HepG2 (cell line): Measurements from ENCODE around the gene DHRS1. TPM values are rescaled to one million over a fixed set of nuclear protein-coding genes. Genes with fewer than 3 reads are reported as not detected.

Source experiments
- EEA1 ChIP-seq: sonication (generic); formaldehyde crosslinking; IDR thresholded peaks from 2 replicates; pipeline ENCODE4 v1.5.1; 2020; ENCODE audit warnings: mild to moderate bottlenecking, missing genetic modification reagents, borderline replicate concordance
- GZF1 ChIP-seq: sonication (generic); formaldehyde crosslinking; IDR thresholded peaks from 2 replicates; pipeline ENCODE4 v1.5.1; 2020; ENCODE audit warnings: mild to moderate bottlenecking, missing genetic modification reagents
- JARID2 ChIP-seq: sonication (generic); formaldehyde crosslinking; IDR thresholded peaks from 2 replicates; pipeline ENCODE4 v1.8.1; 2023; ENCODE audit warnings: missing genetic modification reagents, inconsistent platforms; ENCODE audit not compliant: insufficient replicate concordance
- KDM5B ChIP-seq: sonication (generic); formaldehyde crosslinking; IDR thresholded peaks from 2 replicates; pipeline ENCODE4 v1.4.0; 2020; ENCODE audit warnings: missing genetic modification reagents, mild to moderate bottlenecking, borderline replicate concordance
- MEF2D ChIP-seq: sonication (generic); formaldehyde crosslinking; IDR thresholded peaks from 2 replicates; pipeline ENCODE4 v1.5.1; 2020; ENCODE audit warnings: mild to moderate bottlenecking, missing genetic modification reagents
- MIER3 ChIP-seq: IDR thresholded peaks from 2 replicates; pipeline ENCODE4 v1.6.1; 2016; ENCODE audit warnings: missing compliant biosample characterization, borderline replicate concordance
- NCOA1 ChIP-seq: sonication (generic); formaldehyde crosslinking; IDR thresholded peaks from 2 replicates; pipeline ENCODE4 v1.9.0; 2021; ENCODE audit warnings: missing genetic modification reagents
- PITX1 ChIP-seq: sonication (generic); formaldehyde crosslinking; IDR thresholded peaks from 2 replicates; pipeline ENCODE4 v1.5.1; 2020; ENCODE audit warnings: mild to moderate bottlenecking, missing genetic modification reagents
- RBFOX2 ChIP-seq: fragments of 200-400 bp; formaldehyde crosslinking; IDR thresholded peaks from 2 replicates; pipeline ENCODE4 v1.6.1; 2017; ENCODE audit warnings: low read depth, mild to moderate bottlenecking, low read length
- REL ChIP-seq: sonication (generic); formaldehyde crosslinking; conservative IDR thresholded peaks from 2 replicates; pipeline ENCODE4 v1.8.0; 2022; ENCODE audit warnings: mild to moderate bottlenecking, missing genetic modification reagents, moderate library complexity
- RELA ChIP-seq: sonication (generic); formaldehyde crosslinking; IDR thresholded peaks from 2 replicates; pipeline ENCODE4 v1.4.0; 2020; ENCODE audit warnings: missing genetic modification reagents
- TAF1 ChIP-seq: sonication (generic); formaldehyde crosslinking; IDR thresholded peaks from 2 replicates; pipeline ENCODE4 v1.4.0; 2020; ENCODE audit warnings: missing genetic modification reagents
- ZFYVE20 ChIP-seq: sonication (generic); formaldehyde crosslinking; IDR thresholded peaks from 2 replicates; pipeline ENCODE4 v1.8.0; 2023; ENCODE audit warnings: low read depth, mild to moderate bottlenecking, moderate library complexity, missing genetic modification reagents, borderline replicate concordance
- ZNF124 ChIP-seq: sonication (generic); formaldehyde crosslinking; IDR thresholded peaks from 2 replicates; pipeline ENCODE4 v1.4.0; 2020; ENCODE audit warnings: missing genetic modification reagents
- ZNF260 ChIP-seq: sonication (generic); formaldehyde crosslinking; IDR thresholded peaks from 2 replicates; pipeline ENCODE4 v1.4.0; 2020; ENCODE audit warnings: missing genetic modification reagents, low read depth, mild to moderate bottlenecking, borderline replicate concordance
- ZNF326 ChIP-seq: sonication (generic); formaldehyde crosslinking; IDR thresholded peaks from 2 replicates; pipeline ENCODE4 v1.4.0; 2020; ENCODE audit warnings: missing genetic modification reagents, borderline replicate concordance
- ZNF781 ChIP-seq: sonication (generic); formaldehyde crosslinking; IDR thresholded peaks from 2 replicates; pipeline ENCODE4 v1.5.1; 2020; ENCODE audit warnings: borderline replicate concordance, mild to moderate bottlenecking, missing genetic modification reagents; ENCODE audit errors: not compliant biosample characterization
- ZNF782 ChIP-seq: sonication (generic); formaldehyde crosslinking; IDR thresholded peaks from 2 replicates; pipeline ENCODE4 v1.4.0; 2020; ENCODE audit warnings: missing genetic modification reagents, mild to moderate bottlenecking, borderline replicate concordance
- ZNF788 ChIP-seq: sonication (generic); formaldehyde crosslinking; IDR thresholded peaks from 2 replicates; pipeline ENCODE4 v1.5.0; 2020; ENCODE audit warnings: mild to moderate bottlenecking, missing genetic modification reagents, borderline replicate concordance
- ZNF792 ChIP-seq: IDR thresholded peaks from 2 replicates; pipeline ENCODE4 v1.6.1; 2016
- polyA plus RNA-seq, 8 experiments: library from polyadenylated mRNA; depleted of rRNA in 3 of 8; stranded (reverse) in 7 of 8; unstranded in 1 of 8; fragments of >200 nt; fragmentation: Illumina TruSeq in 4 of 8; extraction: Trizol in 4 of 8; gene quantifications; 2 replicates each; pipeline versions ENCODE4 v1.2.1 to v1.2.3, GENCODE V29; 2011 to 2016; ENCODE audit warnings: low read depth in 4 of 8, missing spikeins in 1 of 8, mixed read lengths in 1 of 8; ENCODE audit not compliant: insufficient read depth in 1 of 8
- total RNA-seq, 5 experiments: library from RNA; depleted of rRNA; stranded (reverse); fragments of >200 nt; fragmentation: Illumina TruSeq; extraction: Trizol; gene quantifications; 2 replicates each; pipeline ENCODE4 v1.2.3, GENCODE V29; 2016; ENCODE audit warnings: low read depth in 1 of 5
- TF ChIP-seq, protein P1 (sequence below): IDR thresholded peaks from 2 replicates; pipeline ENCODE4 v1.6.1; 2012; ENCODE audit warnings: low read depth, low read length, improper control_type of control experiment
- TF ChIP-seq, protein P2 (sequence below): sonication (generic); formaldehyde crosslinking; conservative IDR thresholded peaks from 2 replicates; pipeline ENCODE4 v1.4.0; 2020; ENCODE audit warnings: mild to moderate bottlenecking, missing genetic modification reagents, moderate library complexity
- TF ChIP-seq, protein P3 (sequence below): IDR thresholded peaks from 2 replicates; pipeline ENCODE4 v1.6.1; 2016

DHRS1 gene
- total and polyA plus RNA-seq, 2 of the 13 experiments (the other 11 are each of a cell fraction or from before 2014, with no cell fraction given), result 49.8 to 60.8 TPM

DNA sequence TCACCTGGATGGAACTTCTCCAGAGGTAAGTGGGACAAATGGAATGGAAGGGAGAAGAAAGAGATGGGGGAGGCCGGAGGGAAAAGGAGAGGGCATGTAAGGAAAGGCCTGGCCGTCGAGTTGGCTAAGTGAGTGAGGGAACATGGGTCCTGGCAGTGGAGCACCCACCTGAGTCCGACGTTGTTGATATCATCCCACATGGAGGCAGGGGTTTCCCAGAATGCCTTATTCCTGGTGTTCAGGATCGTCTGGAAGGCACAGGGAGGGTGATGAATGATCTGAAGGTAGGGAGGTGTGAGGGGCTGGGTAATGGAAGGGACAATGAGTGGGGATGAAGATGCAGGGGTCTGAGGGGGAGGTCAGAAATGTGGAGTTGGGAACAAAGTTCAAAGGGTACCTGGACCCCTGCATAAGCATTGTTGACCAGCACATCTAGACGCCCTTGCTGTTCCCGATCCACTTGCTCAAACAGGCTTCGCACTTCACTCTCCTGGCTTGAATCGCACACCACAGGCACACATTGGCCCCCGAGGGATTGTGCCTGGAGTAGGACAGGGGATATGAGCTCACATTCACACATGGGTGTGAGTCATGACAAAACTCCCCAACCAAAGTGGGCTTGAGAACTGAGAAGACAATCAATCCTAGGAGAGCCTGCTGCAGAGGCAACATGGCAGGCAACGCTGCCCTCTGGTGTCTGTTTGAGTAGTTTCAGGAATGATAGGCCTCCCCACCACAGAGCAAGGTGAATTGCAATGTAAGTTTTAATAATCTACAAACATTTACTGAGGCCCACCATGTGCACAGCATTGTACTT, 3.0 kb downstream of the DHRS1 start (continued):
- TF ChIP-seq RBFOX2, result 0 out of 2 replicates have a peak, but pooled peaks have one; percentile 36
- TF ChIP-seq, protein P1, sequence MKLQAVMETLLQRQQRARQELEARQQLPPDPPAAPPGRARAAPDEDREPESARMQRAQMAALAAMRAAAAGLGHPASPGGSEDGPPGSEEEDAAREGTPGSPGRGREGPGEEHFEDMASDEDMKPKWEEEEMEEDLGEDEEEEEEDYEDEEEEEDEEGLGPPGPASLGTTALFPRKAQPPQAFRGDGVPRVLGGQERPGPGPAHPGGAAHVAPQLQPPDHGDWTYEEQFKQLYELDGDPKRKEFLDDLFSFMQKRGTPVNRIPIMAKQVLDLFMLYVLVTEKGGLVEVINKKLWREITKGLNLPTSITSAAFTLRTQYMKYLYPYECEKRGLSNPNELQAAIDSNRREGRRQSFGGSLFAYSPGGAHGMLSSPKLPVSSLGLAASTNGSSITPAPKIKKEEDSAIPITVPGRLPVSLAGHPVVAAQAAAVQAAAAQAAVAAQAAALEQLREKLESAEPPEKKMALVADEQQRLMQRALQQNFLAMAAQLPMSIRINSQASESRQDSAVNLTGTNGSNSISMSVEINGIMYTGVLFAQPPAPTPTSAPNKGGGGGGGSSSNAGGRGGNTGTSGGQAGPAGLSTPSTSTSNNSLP, result peak; percentile 56; the same call in 1 of the 2 replicates
- TF ChIP-seq MIER3 (CRISPR knock-in tag), result peak; percentile 76; the same call in 1 of the 2 replicates
- TF ChIP-seq TAF1 (CRISPR knock-in tag), result 0 out of 2 replicates have a peak, but pooled peaks have one; percentile 27
- TF ChIP-seq REL (CRISPR knock-in tag), result peak; percentile 71; the same call in 1 of the 2 replicates
- peak; percentile 55; the same call in 1 of the 2 replicates for TF ChIP-seq ZNF782 (CRISPR knock-in tag)
- peak; percentile 34; the same call in 1 of the 2 replicates for TF ChIP-seq KDM5B
- TF ChIP-seq GZF1 (CRISPR knock-in tag), result peak; percentile 72; the same call in 1 of the 2 replicates
- peak; percentile 80 for TF ChIP-seq MEF2D
- peak; percentile 85 for TF ChIP-seq ZNF124 (CRISPR knock-in tag)
- TF ChIP-seq ZFYVE20 (CRISPR knock-in tag), result no peak; the same call in 1 of the 2 replicates
- TF ChIP-seq JARID2 (CRISPR knock-in tag), result no peak
- TF ChIP-seq EEA1 (CRISPR knock-in tag), result no peak
- TF ChIP-seq, protein P2, sequence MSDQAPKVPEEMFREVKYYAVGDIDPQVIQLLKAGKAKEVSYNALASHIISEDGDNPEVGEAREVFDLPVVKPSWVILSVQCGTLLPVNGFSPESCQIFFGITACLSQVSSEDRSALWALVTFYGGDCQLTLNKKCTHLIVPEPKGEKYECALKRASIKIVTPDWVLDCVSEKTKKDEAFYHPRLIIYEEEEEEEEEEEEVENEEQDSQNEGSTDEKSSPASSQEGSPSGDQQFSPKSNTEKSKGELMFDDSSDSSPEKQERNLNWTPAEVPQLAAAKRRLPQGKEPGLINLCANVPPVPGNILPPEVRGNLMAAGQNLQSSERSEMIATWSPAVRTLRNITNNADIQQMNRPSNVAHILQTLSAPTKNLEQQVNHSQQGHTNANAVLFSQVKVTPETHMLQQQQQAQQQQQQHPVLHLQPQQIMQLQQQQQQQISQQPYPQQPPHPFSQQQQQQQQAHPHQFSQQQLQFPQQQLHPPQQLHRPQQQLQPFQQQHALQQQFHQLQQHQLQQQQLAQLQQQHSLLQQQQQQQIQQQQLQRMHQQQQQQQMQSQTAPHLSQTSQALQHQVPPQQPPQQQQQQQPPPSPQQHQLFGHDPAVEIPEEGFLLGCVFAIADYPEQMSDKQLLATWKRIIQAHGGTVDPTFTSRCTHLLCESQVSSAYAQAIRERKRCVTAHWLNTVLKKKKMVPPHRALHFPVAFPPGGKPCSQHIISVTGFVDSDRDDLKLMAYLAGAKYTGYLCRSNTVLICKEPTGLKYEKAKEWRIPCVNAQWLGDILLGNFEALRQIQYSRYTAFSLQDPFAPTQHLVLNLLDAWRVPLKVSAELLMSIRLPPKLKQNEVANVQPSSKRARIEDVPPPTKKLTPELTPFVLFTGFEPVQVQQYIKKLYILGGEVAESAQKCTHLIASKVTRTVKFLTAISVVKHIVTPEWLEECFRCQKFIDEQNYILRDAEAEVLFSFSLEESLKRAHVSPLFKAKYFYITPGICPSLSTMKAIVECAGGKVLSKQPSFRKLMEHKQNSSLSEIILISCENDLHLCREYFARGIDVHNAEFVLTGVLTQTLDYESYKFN (CRISPR knock-in tag), result peak; percentile 21; the same call in 1 of the 2 replicates
- TF ChIP-seq RELA (CRISPR knock-in tag), result peak; percentile 22; the same call in 1 of the 2 replicates
- peak; percentile 43 for TF ChIP-seq PITX1 (CRISPR knock-in tag)
- peak; percentile 73; the same call in 1 of the 2 replicates for TF ChIP-seq ZNF792 (CRISPR knock-in tag)
- TF ChIP-seq ZNF788 (CRISPR knock-in tag), result peak; percentile 50; the same call in 1 of the 2 replicates
- TF ChIP-seq, protein P3, sequence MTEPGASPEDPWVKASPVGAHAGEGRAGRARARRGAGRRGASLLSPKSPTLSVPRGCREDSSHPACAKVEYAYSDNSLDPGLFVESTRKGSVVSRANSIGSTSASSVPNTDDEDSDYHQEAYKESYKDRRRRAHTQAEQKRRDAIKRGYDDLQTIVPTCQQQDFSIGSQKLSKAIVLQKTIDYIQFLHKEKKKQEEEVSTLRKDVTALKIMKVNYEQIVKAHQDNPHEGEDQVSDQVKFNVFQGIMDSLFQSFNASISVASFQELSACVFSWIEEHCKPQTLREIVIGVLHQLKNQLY (CRISPR knock-in tag), result no peak
- no peak for TF ChIP-seq NCOA1
- no peak for TF ChIP-seq ZNF260 (CRISPR knock-in tag)
- no peak for TF ChIP-seq ZNF781 (CRISPR knock-in tag)
- no peak for TF ChIP-seq ZNF326
